ENCODE measurements around the gene PTBP1.

DNA sequence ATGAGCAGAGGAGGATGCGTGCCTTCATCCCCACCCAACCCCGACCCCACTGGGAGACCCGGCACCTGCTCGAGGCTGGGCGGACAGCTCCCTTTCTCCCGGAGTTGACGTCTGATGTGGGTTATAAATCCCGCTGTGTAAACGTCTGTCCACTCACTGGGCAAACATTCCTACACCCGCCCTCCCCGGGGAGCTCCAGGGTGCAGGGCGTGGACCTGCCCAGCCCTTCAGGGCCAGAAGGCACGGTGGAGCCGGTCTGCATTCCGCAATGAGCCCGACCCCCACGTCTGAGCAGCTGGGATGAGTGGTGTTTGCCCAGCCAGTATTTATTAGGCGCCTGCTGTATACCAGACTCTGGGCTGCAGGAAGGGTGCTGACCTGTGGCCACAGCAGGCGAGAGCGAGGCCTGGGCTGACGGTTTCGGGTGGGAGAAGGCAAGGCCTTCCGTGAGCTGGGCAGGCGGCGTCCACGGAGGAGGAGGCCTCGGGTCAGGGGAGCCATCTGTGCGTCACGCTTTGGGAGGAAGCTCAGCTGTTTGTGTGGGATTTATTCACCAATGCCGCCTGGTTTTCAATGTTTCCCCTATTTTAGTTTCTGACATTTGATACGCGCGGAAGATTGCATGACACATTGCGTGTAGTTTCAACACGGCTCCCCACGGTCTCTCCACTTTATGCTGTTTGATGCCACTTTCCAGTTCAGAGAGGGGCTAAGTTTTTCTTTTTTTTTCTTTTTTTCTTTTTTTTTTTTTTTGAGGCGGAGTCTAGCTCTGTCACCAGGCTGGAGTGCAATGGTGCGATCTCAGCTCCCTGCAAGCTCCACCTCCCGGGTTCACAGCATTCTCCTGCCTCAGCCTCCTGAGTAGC, 44.4 kb upstream of the PTBP1 start:
- TF ChIP-seq CTCF (IDR thresholded peaks at IDR 0.05 in 2 of 3, conservative IDR thresholded peaks at IDR 0.05 in 1 of 3; ENCODE audit: insufficient read depth in 2 of 3, low read depth in 1 of 3, low read length in 3 of 3) (no peak), JUN (IDR thresholded peaks at IDR 0.05; ENCODE audit: borderline replicate concordance, low read depth, low read length) (no peak), JUN (CRISPR knock-in tag; IDR thresholded peaks at IDR 0.05; ENCODE audit: borderline replicate concordance) (no peak), TGIF2 (CRISPR knock-in tag; IDR thresholded peaks at IDR 0.05) (no peak), ZNF274 (IDR thresholded peaks at IDR 0.05; ENCODE audit: borderline replicate concordance, low read depth, low read length) (no peak), POLR2A (conservative IDR thresholded peaks at IDR 0.05) (no peak), TAF7 (tag; IDR thresholded peaks at IDR 0.05) (no peak)
- TF ChIP-seq, protein P1, sequence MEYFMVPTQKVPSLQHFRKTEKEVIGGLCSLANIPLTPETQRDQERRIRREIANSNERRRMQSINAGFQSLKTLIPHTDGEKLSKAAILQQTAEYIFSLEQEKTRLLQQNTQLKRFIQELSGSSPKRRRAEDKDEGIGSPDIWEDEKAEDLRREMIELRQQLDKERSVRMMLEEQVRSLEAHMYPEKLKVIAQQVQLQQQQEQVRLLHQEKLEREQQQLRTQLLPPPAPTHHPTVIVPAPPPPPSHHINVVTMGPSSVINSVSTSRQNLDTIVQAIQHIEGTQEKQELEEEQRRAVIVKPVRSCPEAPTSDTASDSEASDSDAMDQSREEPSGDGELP (CRISPR knock-in tag; IDR thresholded peaks at IDR 0.05; ENCODE audit: borderline replicate concordance) = peak; percentile 76

Measured in K562 (cell line).